Measurements from ENCODE around the gene STARD7.
"Not testable (repeated sequence)": the region's sequence is repeated elsewhere in the genome, so short reads cannot be mapped to it uniquely, and the experiment has no call there.

- TF ChIP-seq POLR2A, TAF1 (IDR thresholded peaks at IDR 0.05; ENCODE audit: low read depth, low read length): not testable (repeated sequence)
Observed at GRCh38 chr2:96257744-96258143, 49.1 kb upstream of the STARD7 start.

Measured in GM12891 (cell line).